CD4-positive, alpha-beta T cell treated with Interleukin-21 for 1 hour (primary cell): ENCODE data around the gene TMEM209.
"Not testable (repeated sequence)": the region's sequence is repeated elsewhere in the genome, so short reads cannot be mapped to it uniquely, and the experiment has no call there.

Source experiments
- DNase-seq: peaks from one replicate; pipeline ENCODE4 v3.0.0-alpha.2; 2020

The TMEM209 gene

GRCh38 chr7:130216750-130217149 is 11.5 kb upstream of the TMEM209 start:
- DNase-seq = no peak

- DNase-seq = no peak
Observed at GRCh38 chr7:130216025-130216424, 10.8 kb upstream of the TMEM209 start.

- no peak for DNase-seq
Observed at GRCh38 chr7:130213828-130214227, 8.6 kb upstream of the TMEM209 start.

GRCh38 chr7:130210181-130210935 is 5.2 kb upstream of the TMEM209 start:
- no peak for DNase-seq

GRCh38 chr7:130208516-130208915 is 3.3 kb upstream of the TMEM209 start:
- DNase-seq = no peak

- DNase-seq = no peak
Observed at GRCh38 chr7:130207642-130208041, 2.4 kb upstream of the TMEM209 start, which contains the start of gene SSMEM1. Gene SSMEM1, plus strand, starts transcription at chr7:130207860. Its CDS starts 51 bp downstream, at chr7:130207911.

- DNase-seq = no peak
Observed at GRCh38 chr7:130207033-130207432, 1.8 kb upstream of the TMEM209 start.

- DNase-seq = no peak
Observed at GRCh38 chr7:130201796-130202195, 3.4 kb downstream of the TMEM209 start.

GRCh38 chr7:130197094-130197493 is 8.1 kb downstream of the TMEM209 start:
- no peak for DNase-seq

GRCh38 chr7:130196476-130196875 is 8.7 kb downstream of the TMEM209 start:
- no peak for DNase-seq

GRCh38 chr7:130195396-130195795 is 9.8 kb downstream of the TMEM209 start:
- no peak for DNase-seq

GRCh38 chr7:130191791-130192190 is 13.4 kb downstream of the TMEM209 start:
- DNase-seq = no peak

- DNase-seq = no peak
Observed at GRCh38 chr7:130189343-130189742, 15.9 kb downstream of the TMEM209 start.

GRCh38 chr7:130187360-130187759 is 17.8 kb downstream of the TMEM209 start:
- no peak for DNase-seq

GRCh38 chr7:130184349-130184748 is 20.9 kb downstream of the TMEM209 start:
- not testable (repeated sequence) for DNase-seq

- no peak for DNase-seq
Observed at GRCh38 chr7:130182990-130183389, 22.2 kb downstream of the TMEM209 start.

- DNase-seq = no peak
Observed at GRCh38 chr7:130181263-130181605, 24.0 kb downstream of the TMEM209 start.

- DNase-seq = no peak
Observed at GRCh38 chr7:130180571-130181262, 24.5 kb downstream of the TMEM209 start.

GRCh38 chr7:130179631-130180030 is 25.6 kb downstream of the TMEM209 start:
- no peak for DNase-seq

GRCh38 chr7:130178251-130178650 is 27.0 kb downstream of the TMEM209 start:
- DNase-seq = no peak

- DNase-seq = no peak
Observed at GRCh38 chr7:130174237-130174959, 30.8 kb downstream of the TMEM209 start.

GRCh38 chr7:130162196-130162595 is 43.0 kb downstream of the TMEM209 start:
- DNase-seq = no peak

- DNase-seq = no peak
Observed at GRCh38 chr7:130160455-130160854, 44.8 kb downstream of the TMEM209 start.

- DNase-seq = no peak
Observed at GRCh38 chr7:130160023-130160422, 45.2 kb downstream of the TMEM209 start.
